OCI-M2 (cell line): ENCODE data around the gene ZNF543.

Source experiments
- DNase-seq: peaks from one replicate; lab custom pipeline; 2025; ENCODE audit not compliant: unreplicated experiment; lab: John Stamatoyannopoulos, UW

The ZNF543 gene

DNA sequence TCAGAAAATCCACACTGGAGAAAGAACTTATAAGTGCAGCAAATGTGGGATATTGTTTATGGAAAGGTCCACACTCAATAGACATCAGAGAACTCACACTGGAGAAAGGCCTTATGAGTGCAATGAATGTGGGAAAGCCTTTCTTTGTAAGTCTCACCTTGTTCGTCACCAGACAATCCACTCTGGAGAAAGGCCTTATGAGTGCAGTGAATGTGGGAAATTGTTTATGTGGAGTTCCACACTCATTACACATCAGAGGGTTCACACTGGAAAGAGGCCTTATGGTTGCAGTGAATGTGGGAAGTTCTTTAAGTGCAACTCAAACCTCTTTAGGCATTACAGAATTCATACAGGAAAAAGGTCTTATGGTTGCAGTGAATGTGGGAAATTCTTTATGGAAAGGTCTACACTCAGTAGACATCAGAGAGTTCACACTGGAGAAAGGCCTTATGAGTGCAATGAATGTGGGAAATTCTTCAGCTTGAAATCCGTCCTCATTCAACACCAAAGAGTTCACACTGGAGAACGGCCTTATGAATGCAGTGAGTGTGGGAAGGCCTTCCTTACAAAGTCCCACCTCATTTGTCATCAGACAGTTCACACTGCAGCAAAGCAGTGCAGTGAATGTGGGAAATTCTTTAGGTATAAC lies 57.4 kb downstream of the ZNF543 start:
- no peak for DNase-seq
